ENCODE results near the gene DNAAF1. TPM values are rescaled to one million over a fixed set of nuclear protein-coding genes. Genes with fewer than 3 reads are reported as not detected.

The DNAAF1 gene
- total RNA-seq, 1 experiment from 2014 or later = not detected

GRCh38 chr16:84193480-84193879, 48.4 kb downstream of the DNAAF1 start:
- intact Hi-C loops (cut with micrococcal nuclease; ENCODE audit: unreplicated experiment) (no loop called here), in situ Hi-C loops (cut with HindIII; ENCODE audit: low pct_unique_long_range_greater_than_20kb, low sequenced_read_pairs) (no loop called here)
- H3K4me3 ChIP-seq (ENCODE audit: low read depth in 2 of 2, low read length in 2 of 2) = no peak overlapping the region
- H3K9me3 ChIP-seq (ENCODE audit: control insufficient read depth, insufficient read depth, low read depth, low read length) = no peaks in the 10 kb centered on the region
- H3K4me1 ChIP-seq (ENCODE audit: control insufficient read depth, insufficient read depth, low read length) = no peaks in the 10 kb centered on the region
- no peak for TF ChIP-seq SIN3A (IDR thresholded peaks at IDR 0.05; ENCODE audit: borderline replicate concordance, insufficient read depth, low read depth, low read length)
- TF ChIP-seq POLR2AphosphoS5 (IDR thresholded peaks at IDR 0.05; ENCODE audit: low read depth, low read length) = no peak
- no peak for TF ChIP-seq TCF7L2 (IDR thresholded peaks at IDR 0.05; ENCODE audit: low read depth, low read length)
- TF ChIP-seq REST (IDR thresholded peaks at IDR 0.05; ENCODE audit: insufficient read depth in 1 of 2, low read depth in 2 of 2, low read length in 1 of 2) = no peak
- TF ChIP-seq, protein P1, sequence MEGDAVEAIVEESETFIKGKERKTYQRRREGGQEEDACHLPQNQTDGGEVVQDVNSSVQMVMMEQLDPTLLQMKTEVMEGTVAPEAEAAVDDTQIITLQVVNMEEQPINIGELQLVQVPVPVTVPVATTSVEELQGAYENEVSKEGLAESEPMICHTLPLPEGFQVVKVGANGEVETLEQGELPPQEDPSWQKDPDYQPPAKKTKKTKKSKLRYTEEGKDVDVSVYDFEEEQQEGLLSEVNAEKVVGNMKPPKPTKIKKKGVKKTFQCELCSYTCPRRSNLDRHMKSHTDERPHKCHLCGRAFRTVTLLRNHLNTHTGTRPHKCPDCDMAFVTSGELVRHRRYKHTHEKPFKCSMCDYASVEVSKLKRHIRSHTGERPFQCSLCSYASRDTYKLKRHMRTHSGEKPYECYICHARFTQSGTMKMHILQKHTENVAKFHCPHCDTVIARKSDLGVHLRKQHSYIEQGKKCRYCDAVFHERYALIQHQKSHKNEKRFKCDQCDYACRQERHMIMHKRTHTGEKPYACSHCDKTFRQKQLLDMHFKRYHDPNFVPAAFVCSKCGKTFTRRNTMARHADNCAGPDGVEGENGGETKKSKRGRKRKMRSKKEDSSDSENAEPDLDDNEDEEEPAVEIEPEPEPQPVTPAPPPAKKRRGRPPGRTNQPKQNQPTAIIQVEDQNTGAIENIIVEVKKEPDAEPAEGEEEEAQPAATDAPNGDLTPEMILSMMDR (IDR thresholded peaks at IDR 0.05) = no peak
- DNase-seq (ENCODE audit: low read depth, low spot score) = no peak
- ATAC-seq = no peak
- H3K27ac ChIP-seq (ENCODE audit: low read length) = no peak overlapping the region
- BruUV-seq (replicated peaks) = no TSS peak
- no peaks in the 10 kb centered on the region for H3K27me3 ChIP-seq (ENCODE audit: control insufficient read depth, insufficient read depth, low read length)
- ChIA-PET POLR2A (no interaction called here), CTCF (no interaction called here)
- H3K36me3 ChIP-seq (ENCODE audit: control insufficient read depth, insufficient read depth, low read length) = no peaks in the 10 kb centered on the region

DNA sequence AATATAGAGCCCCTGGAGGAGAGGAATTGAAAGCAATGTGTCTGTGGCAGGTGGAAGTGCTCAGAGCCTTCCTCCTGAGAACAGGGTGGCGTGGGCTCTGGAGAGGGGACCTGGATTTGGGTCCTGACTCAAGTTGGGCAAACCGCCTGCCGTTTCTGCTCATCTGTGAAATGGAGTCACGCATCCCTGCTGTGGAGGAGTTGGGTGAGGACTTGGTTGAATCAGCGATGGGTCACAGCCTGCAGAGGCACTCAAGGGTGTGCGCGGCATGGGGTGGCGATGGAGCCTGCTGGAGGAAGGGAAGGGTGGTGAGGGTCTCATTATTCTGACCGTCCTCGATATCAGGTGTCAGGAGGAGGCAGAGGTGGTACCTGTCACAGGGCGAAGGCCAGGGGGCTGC, 48.9 kb downstream of the DNAAF1 start:
- no peak overlapping the region for H3K27ac ChIP-seq (ENCODE audit: low read length)
- H3K4me1 ChIP-seq (ENCODE audit: control insufficient read depth, insufficient read depth, low read length) = no peaks in the 10 kb centered on the region
- ChIA-PET POLR2A (no interaction called here), CTCF (no interaction called here)
- H3K4me3 ChIP-seq (ENCODE audit: low read depth in 2 of 2, low read length in 2 of 2) = no peak overlapping the region
- no TSS peak for BruUV-seq (replicated peaks)
- in situ Hi-C loops (cut with HindIII; ENCODE audit: low pct_unique_long_range_greater_than_20kb, low sequenced_read_pairs) = no loop called here
- intact Hi-C loops (cut with micrococcal nuclease; ENCODE audit: unreplicated experiment) = no loop called here
- no peaks in the 10 kb centered on the region for H3K27me3 ChIP-seq (ENCODE audit: control insufficient read depth, insufficient read depth, low read length)
- ATAC-seq (no peak), DNase-seq (ENCODE audit: low read depth, low spot score) (no peak)
- no peaks in the 10 kb centered on the region for H3K36me3 ChIP-seq (ENCODE audit: control insufficient read depth, insufficient read depth, low read length)
- TF ChIP-seq SIN3A (IDR thresholded peaks at IDR 0.05; ENCODE audit: borderline replicate concordance, insufficient read depth, low read depth, low read length) (no peak), REST (IDR thresholded peaks at IDR 0.05; ENCODE audit: insufficient read depth in 1 of 2, low read depth in 2 of 2, low read length in 1 of 2) (no peak), POLR2AphosphoS5 (IDR thresholded peaks at IDR 0.05; ENCODE audit: low read depth, low read length) (no peak), TCF7L2 (IDR thresholded peaks at IDR 0.05; ENCODE audit: low read depth, low read length) (no peak)
- TF ChIP-seq, protein P1 (IDR thresholded peaks at IDR 0.05) = no peak
- H3K9me3 ChIP-seq (ENCODE audit: control insufficient read depth, insufficient read depth, low read depth, low read length) = no peaks in the 10 kb centered on the region
